ENCODE data around the gene RAB11A.

DNA sequence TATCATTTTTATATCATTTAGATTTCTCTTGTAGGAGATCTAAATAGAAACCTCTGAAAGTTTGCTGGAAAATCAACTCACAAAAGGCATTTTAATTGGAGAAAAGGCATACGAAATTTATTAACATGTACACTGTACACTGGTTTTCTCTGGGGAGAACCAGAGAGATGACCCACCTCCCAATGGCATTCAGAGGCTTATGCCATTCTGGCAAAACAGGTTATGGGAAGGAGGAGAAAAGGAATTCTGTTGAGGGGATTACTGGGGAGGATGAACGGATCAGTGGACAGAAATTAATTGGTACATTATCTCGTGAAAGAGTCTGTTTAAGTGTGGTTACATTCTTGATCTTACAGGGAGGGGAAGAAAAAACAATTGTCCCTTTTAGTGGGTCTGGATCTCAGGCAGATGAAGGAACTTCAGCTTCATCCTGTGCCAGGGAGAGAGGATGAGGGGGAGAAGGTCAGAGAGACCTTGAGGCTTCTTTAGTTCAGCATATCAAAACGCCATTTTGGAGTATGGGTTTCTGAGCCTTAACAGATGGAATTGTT is 16.5 kb downstream of the RAB11A start:
- TF ChIP-seq, protein P1, sequence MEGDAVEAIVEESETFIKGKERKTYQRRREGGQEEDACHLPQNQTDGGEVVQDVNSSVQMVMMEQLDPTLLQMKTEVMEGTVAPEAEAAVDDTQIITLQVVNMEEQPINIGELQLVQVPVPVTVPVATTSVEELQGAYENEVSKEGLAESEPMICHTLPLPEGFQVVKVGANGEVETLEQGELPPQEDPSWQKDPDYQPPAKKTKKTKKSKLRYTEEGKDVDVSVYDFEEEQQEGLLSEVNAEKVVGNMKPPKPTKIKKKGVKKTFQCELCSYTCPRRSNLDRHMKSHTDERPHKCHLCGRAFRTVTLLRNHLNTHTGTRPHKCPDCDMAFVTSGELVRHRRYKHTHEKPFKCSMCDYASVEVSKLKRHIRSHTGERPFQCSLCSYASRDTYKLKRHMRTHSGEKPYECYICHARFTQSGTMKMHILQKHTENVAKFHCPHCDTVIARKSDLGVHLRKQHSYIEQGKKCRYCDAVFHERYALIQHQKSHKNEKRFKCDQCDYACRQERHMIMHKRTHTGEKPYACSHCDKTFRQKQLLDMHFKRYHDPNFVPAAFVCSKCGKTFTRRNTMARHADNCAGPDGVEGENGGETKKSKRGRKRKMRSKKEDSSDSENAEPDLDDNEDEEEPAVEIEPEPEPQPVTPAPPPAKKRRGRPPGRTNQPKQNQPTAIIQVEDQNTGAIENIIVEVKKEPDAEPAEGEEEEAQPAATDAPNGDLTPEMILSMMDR (IDR thresholded peaks at IDR 0.05), result no peak
- no peak for TF ChIP-seq POLR2AphosphoS5 (IDR thresholded peaks at IDR 0.05; ENCODE audit: insufficient read depth in 1 of 2, low read depth in 1 of 2)
